BLaER1 (cell line): ENCODE data around the gene NEURL3.

Experiments used
- H3K27ac ChIP-seq: shearing (Covaris generic); formaldehyde crosslinking; 2 replicates; pipeline ENCODE4 v1.8.1; 2022
- H3K27me3 ChIP-seq: shearing (Covaris generic); formaldehyde crosslinking; 2 replicates; pipeline ENCODE4 v1.8.1; 2022
- H3K36me3 ChIP-seq: shearing (Covaris generic); formaldehyde crosslinking; 2 replicates; pipeline ENCODE4 v1.8.1; 2022
- H3K4me1 ChIP-seq: shearing (Covaris generic); formaldehyde crosslinking; 2 replicates; pipeline ENCODE4 v1.8.1; 2022
- H3K4me2 ChIP-seq: shearing (Covaris generic); formaldehyde crosslinking; 2 replicates; pipeline ENCODE4 v1.8.1; 2022
- H3K4me3 ChIP-seq: shearing (Covaris generic); formaldehyde crosslinking; 2 replicates; pipeline ENCODE4 v1.8.1; 2022
- H3K9ac ChIP-seq: shearing (Covaris generic); formaldehyde crosslinking; 2 replicates; pipeline ENCODE4 v1.8.1; 2022
- H3K9me3 ChIP-seq: shearing (Covaris generic); formaldehyde crosslinking; 2 replicates; pipeline ENCODE4 v1.8.1; 2022
- H4K20me1 ChIP-seq: shearing (Covaris generic); formaldehyde crosslinking; 2 replicates; pipeline ENCODE4 v1.8.1; 2022
- Cebpa-rat ChIP-seq: shearing (Covaris generic); IDR thresholded peaks from 2 replicates; pipeline ENCODE4 v1.8.1; 2022

The NEURL3 gene

GRCh38 chr2:96549967-96550786, 45.0 kb upstream of the NEURL3 start:
- Histone ChIP-seq H3K4me3 (no peak overlapping the region), H3K4me2 (peak overlapping the region; percentile 78; the same call in 1 of the 2 replicates)

GRCh38 chr2:96549466-96549785, 44.3 kb upstream of the NEURL3 start:
- no peak overlapping the region for H3K27ac ChIP-seq
- no peak overlapping the region for H3K4me3 ChIP-seq
- peaks cover 81% of the 10 kb centered on the region for H3K36me3 ChIP-seq
- no peak for TF ChIP-seq Cebpa-rat
- H4K20me1 ChIP-seq, result peaks cover 96% of the 10 kb centered on the region
- no peaks in the 10 kb centered on the region for H3K27me3 ChIP-seq
- no peak overlapping the region for H3K4me2 ChIP-seq
- H3K9ac ChIP-seq, result no peak overlapping the region
- peaks cover 70% of the 10 kb centered on the region for H3K4me1 ChIP-seq
- peaks cover 9% of the 10 kb centered on the region for H3K9me3 ChIP-seq

More at GRCh38 chr2:96549967-96550786, 45.0 kb upstream of the NEURL3 start:
- Histone ChIP-seq H3K27ac (no peak overlapping the region), H3K36me3 (peaks cover 74% of the 10 kb centered on the region), H3K4me1 (peaks cover 76% of the 10 kb centered on the region), H3K27me3 (no peaks in the 10 kb centered on the region), H3K9me3 (peaks cover 1% of the 10 kb centered on the region), H3K9ac (no peak overlapping the region), H4K20me1 (peaks cover 88% of the 10 kb centered on the region)
- TF ChIP-seq Cebpa-rat, result no peak

- Histone ChIP-seq H3K27me3 (no peaks in the 10 kb centered on the region), H3K27ac (no peak overlapping the region), H3K4me2 (no peak overlapping the region), H3K9me3 (peaks cover 15% of the 10 kb centered on the region), H3K9ac (no peak overlapping the region), H3K36me3 (peaks cover 87% of the 10 kb centered on the region), H3K4me3 (no peak overlapping the region), H4K20me1 (peaks cover 100% of the 10 kb centered on the region), H3K4me1 (peaks cover 64% of the 10 kb centered on the region)
- no peak for TF ChIP-seq Cebpa-rat
Measured at GRCh38 chr2:96548558-96549465, 43.7 kb upstream of the NEURL3 start.

GRCh38 chr2:96547731-96548171, 42.6 kb upstream of the NEURL3 start:
- Histone ChIP-seq H3K4me1 (peaks cover 59% of the 10 kb centered on the region), H3K9me3 (peaks cover 26% of the 10 kb centered on the region), H3K9ac (no peak overlapping the region), H3K36me3 (peaks cover 98% of the 10 kb centered on the region), H3K4me3 (no peak overlapping the region), H3K27ac (no peak overlapping the region), H3K4me2 (no peak overlapping the region), H3K27me3 (no peaks in the 10 kb centered on the region), H4K20me1 (peaks cover 100% of the 10 kb centered on the region)
- TF ChIP-seq Cebpa-rat, result no peak

- H3K4me1 ChIP-seq, result peaks cover 59% of the 10 kb centered on the region
- H3K27ac ChIP-seq, result no peak overlapping the region
- 0 out of 2 replicates have a peak overlapping the region, but pooled peaks have one; percentile 32 for H3K9ac ChIP-seq
- no peak overlapping the region for H3K4me3 ChIP-seq
- peaks cover 100% of the 10 kb centered on the region for H4K20me1 ChIP-seq
- no peak for TF ChIP-seq Cebpa-rat
- H3K4me2 ChIP-seq, result peak overlapping the region; percentile 70; the same call in 1 of the 2 replicates
- peaks cover 31% of the 10 kb centered on the region for H3K9me3 ChIP-seq
- peaks cover 100% of the 10 kb centered on the region for H3K36me3 ChIP-seq
- no peaks in the 10 kb centered on the region for H3K27me3 ChIP-seq
Measured at GRCh38 chr2:96547203-96547641, 42.1 kb upstream of the NEURL3 start.

GRCh38 chr2:96546797-96547196, 41.6 kb upstream of the NEURL3 start:
- no peak for TF ChIP-seq Cebpa-rat
- Histone ChIP-seq H3K36me3 (peaks cover 100% of the 10 kb centered on the region), H4K20me1 (peaks cover 100% of the 10 kb centered on the region), H3K27ac (peak overlapping the region; percentile 46; the same call in 1 of the 2 replicates), H3K9ac (0 out of 2 replicates have a peak overlapping the region, but pooled peaks have one; percentile 32), H3K27me3 (no peaks in the 10 kb centered on the region), H3K4me3 (no peak overlapping the region), H3K4me1 (peaks cover 59% of the 10 kb centered on the region), H3K4me2 (peak overlapping the region; percentile 70), H3K9me3 (peaks cover 32% of the 10 kb centered on the region)

- Histone ChIP-seq H3K9me3 (peaks cover 32% of the 10 kb centered on the region), H3K4me1 (peaks cover 59% of the 10 kb centered on the region), H3K36me3 (peaks cover 100% of the 10 kb centered on the region), H3K27me3 (no peaks in the 10 kb centered on the region), H3K4me3 (no peak overlapping the region), H3K9ac (0 out of 2 replicates have a peak overlapping the region, but pooled peaks have one; percentile 32), H4K20me1 (peaks cover 100% of the 10 kb centered on the region), H3K4me2 (peak overlapping the region; percentile 70), H3K27ac (peak overlapping the region; percentile 46; the same call in 1 of the 2 replicates)
- no peak for TF ChIP-seq Cebpa-rat
Measured at GRCh38 chr2:96546321-96546720, 41.2 kb upstream of the NEURL3 start.

GRCh38 chr2:96542357-96542977, 37.3 kb upstream of the NEURL3 start:
- H3K36me3 ChIP-seq, result peaks cover 79% of the 10 kb centered on the region
- H3K9me3 ChIP-seq, result peaks cover 32% of the 10 kb centered on the region
- H3K9ac ChIP-seq, result no peak overlapping the region
- peaks cover 100% of the 10 kb centered on the region for H4K20me1 ChIP-seq
- no peaks in the 10 kb centered on the region for H3K27me3 ChIP-seq
- no peak overlapping the region for H3K4me3 ChIP-seq
- no peak overlapping the region for H3K27ac ChIP-seq
- peak overlapping the region; percentile 7; the same call in 1 of the 2 replicates for H3K4me2 ChIP-seq
- TF ChIP-seq Cebpa-rat, result no peak
- H3K4me1 ChIP-seq, result peaks cover 79% of the 10 kb centered on the region
